ENCODE data around the gene DBF4B. TPM values are rescaled to one million over a fixed set of nuclear protein-coding genes. Genes with fewer than 3 reads are reported as not detected.

The DBF4B gene
- total RNA-seq, 1 experiment from 2014 or later: 32.9 TPM

GRCh38 chr17:44663095-44663494 lies 45.4 kb upstream of the DBF4B start:
- DNase-seq (ENCODE audit: low spot score) (no peak), ATAC-seq (no peak)
- peaks cover 9% of the 10 kb centered on the region for H3K27me3 Mint-ChIP-seq (ENCODE audit: low read depth)
- no peaks in the 10 kb centered on the region for H3K36me3 Mint-ChIP-seq
- H3K27ac Mint-ChIP-seq: no peak overlapping the region
- no peaks in the 10 kb centered on the region for H3K9me3 Mint-ChIP-seq
- no peak overlapping the region for H3K4me3 Mint-ChIP-seq
- ChIA-PET POLR2A (no interaction called here), CTCF (interaction anchor here (1.3 kb wide), 1 partner anchor 129 kb away, joined by 3 read pairs; no protein-coding TSS in a partner anchor)
- TF ChIP-seq ZNF317 (CRISPR knock-in tag; IDR thresholded peaks at IDR 0.05; ENCODE audit: borderline replicate concordance, low read depth) (no peak), FOXP1 (CRISPR knock-in tag; IDR thresholded peaks at IDR 0.05; ENCODE audit: borderline replicate concordance) (no peak), ZNF219 (CRISPR knock-in tag; IDR thresholded peaks at IDR 0.05; ENCODE audit: borderline replicate concordance) (no peak), ETV6 (CRISPR knock-in tag; IDR thresholded peaks at IDR 0.05) (no peak), STAT6 (CRISPR knock-in tag; conservative IDR thresholded peaks at IDR 0.05; ENCODE audit: low read depth) (no peak), ZBTB43 (CRISPR knock-in tag; IDR thresholded peaks at IDR 0.05) (no peak), ZBTB21 (CRISPR knock-in tag; IDR thresholded peaks at IDR 0.05; ENCODE audit: borderline replicate concordance) (no peak), JUN (CRISPR knock-in tag; IDR thresholded peaks at IDR 0.05) (no peak), PRDM15 (CRISPR knock-in tag; IDR thresholded peaks at IDR 0.05) (no peak)
- no peaks in the 10 kb centered on the region for H3K4me1 Mint-ChIP-seq

GRCh38 chr17:44664867-44665266 lies 43.6 kb upstream of the DBF4B start:
- DNase-seq (ENCODE audit: low spot score) (no peak), ATAC-seq (no peak)
- POLR2A ChIA-PET: no interaction called here
- CTCF ChIA-PET: no interaction called here
- no peaks in the 10 kb centered on the region; the same call in 1 of the 2 replicates for H3K27me3 Mint-ChIP-seq (ENCODE audit: low read depth)
- H3K36me3 Mint-ChIP-seq: no peaks in the 10 kb centered on the region
- H3K4me1 Mint-ChIP-seq: no peaks in the 10 kb centered on the region
- H3K9me3 Mint-ChIP-seq: no peaks in the 10 kb centered on the region
- no peak overlapping the region for H3K4me3 Mint-ChIP-seq
- no peak overlapping the region for H3K27ac Mint-ChIP-seq
- no peak for TF ChIP-seq ATF1 (CRISPR knock-in tag; IDR thresholded peaks at IDR 0.05)

GRCh38 chr17:44666006-44666405 lies 42.5 kb upstream of the DBF4B start:
- Mint-ChIP-seq H3K9me3 (no peaks in the 10 kb centered on the region), H3K36me3 (no peaks in the 10 kb centered on the region), H3K4me1 (no peaks in the 10 kb centered on the region), H3K4me3 (no peak overlapping the region), H3K27ac (no peak overlapping the region), H3K27me3 (ENCODE audit: low read depth) (no peaks in the 10 kb centered on the region)
- DNase-seq (ENCODE audit: low spot score) (no peak), ATAC-seq (no peak)
- TF ChIP-seq E2F4 (CRISPR knock-in tag; IDR thresholded peaks at IDR 0.05; ENCODE audit: borderline replicate concordance, low read depth): no peak
- ChIA-PET POLR2A (no interaction called here), CTCF (interaction anchor here (1.5 kb wide), 1 partner anchor 132 kb away, joined by 4 read pairs; no protein-coding TSS in a partner anchor)
